ENCODE results near the gene PITHD1. TPM values are rescaled to one million over a fixed set of nuclear protein-coding genes. Genes with fewer than 3 reads are reported as not detected.

PITHD1 gene
- total RNA-seq, 2 donors from 2014 or later: 42.9 to 57.0 TPM

DNA sequence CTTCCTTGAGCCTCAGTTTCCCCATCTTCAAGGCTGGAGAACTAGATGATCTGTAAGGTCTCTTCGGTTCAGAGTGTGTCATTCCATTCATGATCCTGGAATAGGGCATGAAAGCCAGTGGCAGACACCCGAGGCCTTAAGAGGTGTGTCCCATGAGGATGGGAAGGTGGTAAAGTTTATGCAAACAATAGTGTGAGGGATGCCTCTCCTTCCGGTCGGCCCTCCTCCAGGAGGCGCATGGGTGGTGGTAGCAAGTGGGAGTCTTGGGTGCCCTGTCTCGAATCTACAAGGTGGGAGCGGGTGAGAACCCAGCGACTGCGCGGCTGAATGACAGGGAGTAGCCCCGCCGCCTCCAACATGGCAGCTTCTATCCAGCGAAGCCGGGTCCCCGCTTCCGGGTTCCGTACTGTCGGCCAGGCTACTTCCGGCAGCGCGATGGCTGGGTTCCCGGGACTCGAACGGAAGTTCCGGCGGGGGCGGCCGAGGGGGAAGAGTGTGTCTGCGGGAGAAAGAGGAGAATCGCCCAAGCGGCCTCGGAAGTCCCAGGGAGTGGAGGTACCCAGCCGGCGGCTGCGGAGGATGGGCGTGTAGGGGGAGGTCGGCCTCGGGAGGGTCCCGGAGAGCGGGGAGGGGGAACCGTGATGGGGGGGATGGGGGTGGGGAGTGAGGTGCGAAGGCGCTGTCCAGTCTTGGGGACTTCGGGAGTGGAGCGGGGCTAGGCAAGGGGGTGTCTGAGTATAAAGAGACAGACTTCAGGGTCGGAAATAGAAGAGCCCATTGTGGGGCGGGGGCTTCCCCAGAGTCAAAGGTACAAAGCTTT lies 12.7 kb downstream of the PITHD1 start, which contains the start of gene LYPLA2:
Gene LYPLA2 (plus strand): TSS at position 450 of the 820 bp plus-strand sequence. CDS start 1,538 bp downstream, outside the sequence.
- peak within 1 kb of the TSS; percentile 86 for H3K4me3 ChIP-seq
- peaks cover 18 to 31% of the 10 kb centered on the region in 2 donors for H3K4me1 ChIP-seq (ENCODE audit: control insufficient read depth in 1 of 2, low read depth in 2 of 2)
- H3K36me3 ChIP-seq: peaks cover 24% of the 10 kb centered on the region
- H3K27ac ChIP-seq: peak within 1 kb of the TSS; percentile 35 to 54
- H3K27me3 ChIP-seq (replicated peaks; ENCODE audit: insufficient read depth): no peaks in the 10 kb centered on the region
- TF ChIP-seq, protein P1, sequence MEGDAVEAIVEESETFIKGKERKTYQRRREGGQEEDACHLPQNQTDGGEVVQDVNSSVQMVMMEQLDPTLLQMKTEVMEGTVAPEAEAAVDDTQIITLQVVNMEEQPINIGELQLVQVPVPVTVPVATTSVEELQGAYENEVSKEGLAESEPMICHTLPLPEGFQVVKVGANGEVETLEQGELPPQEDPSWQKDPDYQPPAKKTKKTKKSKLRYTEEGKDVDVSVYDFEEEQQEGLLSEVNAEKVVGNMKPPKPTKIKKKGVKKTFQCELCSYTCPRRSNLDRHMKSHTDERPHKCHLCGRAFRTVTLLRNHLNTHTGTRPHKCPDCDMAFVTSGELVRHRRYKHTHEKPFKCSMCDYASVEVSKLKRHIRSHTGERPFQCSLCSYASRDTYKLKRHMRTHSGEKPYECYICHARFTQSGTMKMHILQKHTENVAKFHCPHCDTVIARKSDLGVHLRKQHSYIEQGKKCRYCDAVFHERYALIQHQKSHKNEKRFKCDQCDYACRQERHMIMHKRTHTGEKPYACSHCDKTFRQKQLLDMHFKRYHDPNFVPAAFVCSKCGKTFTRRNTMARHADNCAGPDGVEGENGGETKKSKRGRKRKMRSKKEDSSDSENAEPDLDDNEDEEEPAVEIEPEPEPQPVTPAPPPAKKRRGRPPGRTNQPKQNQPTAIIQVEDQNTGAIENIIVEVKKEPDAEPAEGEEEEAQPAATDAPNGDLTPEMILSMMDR (IDR thresholded peaks at IDR 0.05): no peak
- H3K9me3 ChIP-seq: no peaks in the 10 kb centered on the region
- peak; percentile 73 for ATAC-seq (ENCODE audit: insufficient number of reproducible peaks, low FRiP score, low read depth)
- DNase-seq (ENCODE audit: low spot score): peak; percentile 83

- TF ChIP-seq, protein P1 (IDR thresholded peaks at IDR 0.05): no peak
- no peak for DNase-seq (ENCODE audit: low spot score)
- peak overlapping the region; percentile 86 for H3K4me3 ChIP-seq
- no peaks in the 10 kb centered on the region for H3K27me3 ChIP-seq (replicated peaks; ENCODE audit: insufficient read depth)
- ATAC-seq (ENCODE audit: insufficient number of reproducible peaks, low FRiP score, low read depth): no peak
- H3K36me3 ChIP-seq: peaks cover 21% of the 10 kb centered on the region
- peaks cover 18 to 31% of the 10 kb centered on the region in 2 donors for H3K4me1 ChIP-seq (ENCODE audit: control insufficient read depth in 1 of 2, low read depth in 2 of 2)
- no peaks in the 10 kb centered on the region for H3K9me3 ChIP-seq
- H3K27ac ChIP-seq: peak overlapping the region; percentile 24 to 54
Measured at GRCh38 chr1:23791516-23792047, 13.4 kb downstream of the PITHD1 start.

- no peaks in the 10 kb centered on the region for H3K27me3 ChIP-seq (replicated peaks; ENCODE audit: insufficient read depth)
- H3K36me3 ChIP-seq: peaks cover 21% of the 10 kb centered on the region
- no peak overlapping the region for H3K27ac ChIP-seq
- TF ChIP-seq, protein P1 (IDR thresholded peaks at IDR 0.05): no peak
- H3K4me3 ChIP-seq: peak overlapping the region; percentile 86
- H3K9me3 ChIP-seq: no peaks in the 10 kb centered on the region
- H3K4me1 ChIP-seq (ENCODE audit: control insufficient read depth in 1 of 2, low read depth in 2 of 2): peaks cover 18 to 31% of the 10 kb centered on the region in 2 donors
- no peak for ATAC-seq (ENCODE audit: insufficient number of reproducible peaks, low FRiP score, low read depth)
- DNase-seq (ENCODE audit: low spot score): no peak
Measured at GRCh38 chr1:23792151-23792945, 14.1 kb downstream of the PITHD1 start.

DNA sequence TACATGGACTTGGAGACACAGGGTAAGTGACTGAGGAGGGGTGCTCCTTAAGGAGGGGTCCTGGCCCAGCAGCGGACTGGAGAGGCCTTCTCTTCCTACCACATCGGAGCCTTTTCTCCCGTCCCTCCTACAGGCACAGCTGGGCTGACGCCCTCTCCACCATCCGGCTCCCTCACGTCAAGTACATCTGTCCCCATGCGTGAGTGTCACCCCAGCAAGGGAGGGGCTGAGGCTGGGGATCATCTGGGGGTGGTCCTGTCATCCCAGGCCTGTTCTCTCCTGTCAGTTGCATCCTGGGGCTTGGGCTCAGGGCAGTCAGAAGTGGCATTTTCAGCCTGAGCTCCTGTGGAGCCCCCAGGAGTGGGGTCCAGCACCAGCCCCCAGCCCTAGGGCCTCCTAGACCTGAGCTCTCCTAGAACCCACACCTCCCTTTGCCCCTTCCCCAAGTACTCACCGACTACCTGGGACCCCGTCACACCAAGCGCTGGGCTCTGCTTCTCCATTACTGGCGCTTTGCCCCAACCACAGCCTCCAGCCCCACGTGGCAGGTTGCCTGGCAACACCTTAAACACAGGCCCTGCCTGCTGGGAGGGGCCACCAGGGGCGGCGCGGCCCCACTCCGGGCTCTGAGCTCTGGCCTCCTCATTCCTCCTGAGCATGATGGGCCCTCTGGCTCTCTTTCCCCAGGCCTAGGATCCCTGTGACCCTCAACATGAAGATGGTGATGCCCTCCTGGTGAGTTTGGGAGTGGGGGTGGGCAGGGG lies 15.0 kb downstream of the PITHD1 start:
- H3K36me3 ChIP-seq: peaks cover 15% of the 10 kb centered on the region

More for the DNA sequence above, 15.0 kb downstream of the PITHD1 start:
- no peak overlapping the region for H3K27ac ChIP-seq
- peaks cover 18 to 31% of the 10 kb centered on the region in 2 donors for H3K4me1 ChIP-seq (ENCODE audit: control insufficient read depth in 1 of 2, low read depth in 2 of 2)
- no peak for ATAC-seq (ENCODE audit: insufficient number of reproducible peaks, low FRiP score, low read depth)
- H3K4me3 ChIP-seq: no peak overlapping the region
- DNase-seq (ENCODE audit: low spot score): no peak
- TF ChIP-seq, protein P1 (IDR thresholded peaks at IDR 0.05): no peak
- H3K9me3 ChIP-seq: no peaks in the 10 kb centered on the region
- no peaks in the 10 kb centered on the region for H3K27me3 ChIP-seq (replicated peaks; ENCODE audit: insufficient read depth)

Data from thoracic aorta (tissue), 2 donors.